Activated naive CD8-positive, alpha-beta T cell treated with anti-CD3 and anti-CD28 coated beads, Interleukin-2, amount 50 U/mL, for 16 hours (primary cell): ENCODE results near the gene IGLL1.
"Not testable (repeated sequence)": the region's sequence is repeated elsewhere in the genome, so short reads cannot be mapped to it uniquely, and the experiment has no call there.

ENCODE experiments used
- DNase-seq: peaks from one replicate; pipeline ENCODE4 v3.0.0-alpha.2; 2020; ENCODE audit warnings: low read depth, low spot score

IGLL1 gene

DNA sequence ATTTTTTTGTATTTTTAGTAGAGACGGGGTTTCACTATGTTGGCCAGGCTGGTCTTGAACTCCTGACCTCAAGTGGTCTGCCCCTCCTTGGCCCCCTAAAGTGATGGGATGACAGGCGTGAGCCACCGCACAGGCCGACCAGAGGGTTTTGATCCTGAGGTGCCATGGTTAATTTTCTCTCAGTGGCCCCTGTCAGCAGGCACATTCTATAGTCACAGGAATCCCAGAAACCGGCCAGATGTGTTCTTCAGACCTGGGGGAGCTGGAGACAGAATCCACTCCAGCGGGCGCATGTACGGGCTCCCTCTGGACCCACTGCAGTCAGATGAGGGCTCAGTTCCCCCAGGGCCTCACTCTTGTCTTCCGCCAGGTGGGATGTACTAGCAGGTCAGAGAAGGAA is 17.0 kb downstream of the IGLL1 start:
- no peak for DNase-seq

DNA sequence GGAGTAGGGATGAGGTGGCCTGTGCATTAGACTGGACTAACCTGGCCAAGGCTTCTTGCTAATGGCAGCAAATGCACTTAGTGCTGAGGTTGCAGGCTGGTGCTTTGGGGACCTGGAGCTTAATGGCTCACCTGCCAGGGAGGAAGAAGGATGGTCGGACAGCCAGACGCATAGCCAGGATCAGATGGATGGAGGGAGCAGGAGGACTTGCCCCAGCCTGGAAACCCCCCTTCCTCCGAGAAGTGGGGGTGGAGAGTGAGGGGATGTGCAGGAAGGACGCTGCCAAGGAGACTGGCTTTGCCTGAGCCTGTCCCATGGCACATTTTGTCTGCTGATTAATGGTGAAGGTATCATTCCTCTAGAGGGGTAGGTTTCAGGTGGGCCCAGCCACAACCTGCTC is 17.9 kb downstream of the IGLL1 start:
- DNase-seq, result no peak

DNA sequence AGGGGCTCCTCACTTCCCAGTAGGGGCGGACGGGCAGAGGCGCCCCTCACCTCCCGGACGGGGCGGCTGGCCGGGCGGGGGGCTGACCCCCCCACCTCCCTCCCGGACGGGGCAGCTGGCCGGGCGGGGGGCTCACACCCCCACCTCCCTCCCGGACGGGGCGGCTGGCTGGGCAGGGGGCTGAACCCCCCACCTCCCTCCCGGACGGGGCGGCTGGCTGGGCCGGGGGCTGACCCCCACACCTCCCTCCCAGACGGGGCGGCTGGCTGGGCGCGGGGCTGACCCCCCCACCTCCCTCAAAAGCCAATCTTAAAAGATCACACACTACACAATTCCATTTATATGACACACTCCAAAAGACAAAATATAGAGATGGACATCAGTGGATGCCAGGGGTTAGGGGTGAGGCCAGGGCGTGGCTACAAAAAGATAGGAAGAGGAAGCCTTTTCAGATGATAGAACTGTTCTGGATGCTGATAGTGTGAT is 19.0 kb downstream of the IGLL1 start:
- DNase-seq, result not testable (repeated sequence)

DNA sequence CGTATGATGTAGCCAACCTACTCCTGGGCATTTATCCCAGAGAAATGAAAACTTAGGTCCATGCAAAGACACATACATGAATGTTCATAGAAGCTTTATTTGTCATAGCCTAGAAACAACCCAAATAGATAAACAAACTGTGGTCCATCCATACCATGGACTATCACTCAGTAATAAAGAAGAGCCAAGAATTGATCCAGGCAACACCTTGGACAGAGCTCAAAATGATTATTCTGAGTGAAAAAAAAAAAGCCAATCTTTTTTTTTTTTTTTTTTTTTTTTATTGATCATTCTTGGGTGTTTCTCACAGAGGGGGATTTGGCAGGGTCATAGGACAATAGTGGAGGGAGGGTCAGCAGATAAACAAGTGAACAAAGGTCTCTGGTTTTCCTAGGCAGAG is 19.9 kb downstream of the IGLL1 start:
- DNase-seq, result not testable (repeated sequence)

DNA sequence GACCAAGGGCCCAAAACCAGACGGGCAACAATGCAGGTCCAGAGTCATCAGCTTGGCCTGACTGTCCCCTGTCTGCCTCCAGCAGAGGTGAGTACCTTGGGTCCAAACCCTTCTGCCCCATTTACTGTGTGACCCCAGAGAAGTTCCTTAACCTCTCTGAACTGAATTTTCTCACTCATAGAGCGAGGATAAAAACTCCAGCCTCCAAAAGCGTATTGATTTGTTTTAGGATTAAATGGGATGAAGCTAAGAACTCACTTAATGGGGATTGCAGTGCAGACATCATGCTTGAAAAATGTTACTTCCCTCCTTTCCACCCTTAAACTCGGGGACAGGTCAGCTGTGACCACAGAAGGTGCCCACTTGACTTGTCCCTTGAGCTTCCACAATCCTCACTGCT is 22.6 kb downstream of the IGLL1 start:
- DNase-seq, result no peak

DNA sequence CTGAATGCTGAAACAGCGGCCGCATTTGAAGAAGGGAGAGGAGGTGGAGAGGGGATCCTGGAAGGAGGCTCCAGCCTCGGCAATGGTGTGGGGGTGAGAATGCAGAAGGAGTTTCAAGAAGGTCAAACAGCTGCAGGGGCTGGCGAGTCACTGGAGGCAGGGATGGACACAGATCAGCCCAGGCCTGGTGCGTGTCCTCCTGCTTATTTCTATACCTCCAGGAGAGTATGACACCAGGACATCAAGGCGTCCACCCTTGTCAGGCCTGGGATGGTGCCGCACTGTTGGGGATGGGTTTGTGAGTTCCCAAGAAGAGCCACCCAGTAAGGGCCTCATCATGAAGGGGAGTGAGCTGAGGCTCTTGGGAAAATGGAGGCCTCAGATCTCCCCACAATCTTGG is 23.1 kb downstream of the IGLL1 start:
- DNase-seq, result no peak

DNA sequence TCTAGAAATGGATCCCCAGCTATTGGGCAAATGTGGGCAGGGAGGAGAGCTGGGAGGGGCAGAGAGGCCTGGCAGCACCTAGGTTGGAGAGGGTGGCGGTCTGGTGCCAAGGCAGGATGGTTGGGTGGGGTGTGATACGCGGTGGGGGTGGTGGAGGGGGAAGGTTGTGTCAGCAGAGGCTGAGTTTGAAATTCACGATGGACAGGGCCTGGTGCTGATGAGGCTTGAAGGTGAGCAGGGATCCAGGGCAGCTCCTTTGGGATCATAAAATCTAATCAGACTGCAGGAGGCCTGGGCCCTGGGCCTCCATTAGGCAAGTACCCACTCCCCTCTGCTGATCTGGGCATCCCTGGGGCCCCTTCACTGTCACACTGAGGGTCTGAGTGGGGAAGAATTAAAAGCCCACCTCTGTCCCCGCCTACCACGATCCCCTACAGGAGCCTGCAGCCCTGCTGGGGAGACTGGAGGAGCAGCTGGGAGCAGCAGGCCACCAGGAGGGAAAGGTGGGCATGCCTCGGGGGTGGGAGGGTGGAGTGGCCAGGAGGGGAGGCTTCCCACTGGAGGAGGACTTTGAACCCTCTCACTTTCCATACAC is 24.0 kb downstream of the IGLL1 start:
- no peak for DNase-seq

DNA sequence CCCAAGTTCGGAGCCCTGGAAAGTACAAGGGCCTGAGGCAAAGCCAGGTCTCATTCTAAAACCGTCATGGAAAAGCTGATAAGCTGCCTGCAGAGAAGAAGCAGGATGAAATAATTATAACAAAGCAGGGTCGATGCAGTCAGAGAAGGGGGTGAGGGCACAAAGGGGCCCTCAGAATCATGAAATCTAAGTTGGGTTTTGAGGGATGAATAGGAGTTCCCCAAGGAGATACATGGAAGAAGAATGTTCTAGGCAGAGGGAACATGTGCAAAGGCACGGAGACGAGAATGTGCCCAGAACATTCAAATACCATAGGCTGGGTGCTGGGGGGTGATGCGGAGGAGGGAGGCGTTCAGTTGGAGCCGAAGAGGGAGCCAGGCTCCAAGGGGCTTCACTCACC is 25.0 kb downstream of the IGLL1 start:
- no peak for DNase-seq

DNA sequence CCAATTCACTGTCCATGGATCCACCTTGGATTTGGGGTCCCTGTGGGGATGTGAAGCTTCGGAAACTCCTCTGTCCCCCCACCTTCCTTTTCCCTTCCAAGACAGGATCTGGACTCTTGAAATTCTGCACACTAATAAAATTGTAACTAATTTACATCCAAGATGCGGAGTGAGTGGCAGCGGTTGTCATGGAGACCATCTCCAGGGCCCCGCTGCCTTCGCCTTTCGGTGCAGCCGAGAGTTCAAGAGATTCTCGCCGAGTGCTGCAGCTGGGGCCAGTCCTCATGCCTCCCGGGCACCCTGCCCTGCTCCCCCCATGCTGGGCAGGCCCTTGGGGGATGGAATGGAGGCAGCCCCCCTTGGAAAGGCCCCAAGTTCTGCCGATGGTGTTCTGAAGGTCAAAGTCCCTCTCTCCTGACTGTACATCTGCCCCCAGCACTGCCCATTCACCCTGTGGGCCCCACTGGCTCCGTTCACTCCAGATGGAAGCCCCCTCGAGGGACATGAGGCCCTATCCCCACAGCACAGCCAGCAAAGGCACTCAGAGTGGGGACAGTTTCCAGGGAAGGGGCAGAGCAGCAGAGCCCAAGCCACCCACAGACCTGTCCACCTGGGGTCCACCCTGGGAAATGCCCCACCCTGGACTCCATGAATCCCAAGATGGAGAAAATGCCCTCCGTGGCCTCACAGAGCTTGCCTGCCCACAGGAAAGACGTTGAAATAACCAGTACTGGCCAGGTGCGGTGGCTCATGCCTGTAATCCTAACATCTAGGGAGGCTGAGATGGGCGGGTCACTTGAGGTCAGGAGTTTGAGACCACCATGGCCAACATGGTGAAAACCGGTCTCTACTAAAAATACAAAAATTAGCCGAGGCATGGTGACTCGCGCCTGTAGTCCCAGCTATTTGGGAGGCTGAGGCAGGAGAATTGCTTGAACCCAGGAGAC is 25.9 kb downstream of the IGLL1 start:
- DNase-seq, result no peak

DNA sequence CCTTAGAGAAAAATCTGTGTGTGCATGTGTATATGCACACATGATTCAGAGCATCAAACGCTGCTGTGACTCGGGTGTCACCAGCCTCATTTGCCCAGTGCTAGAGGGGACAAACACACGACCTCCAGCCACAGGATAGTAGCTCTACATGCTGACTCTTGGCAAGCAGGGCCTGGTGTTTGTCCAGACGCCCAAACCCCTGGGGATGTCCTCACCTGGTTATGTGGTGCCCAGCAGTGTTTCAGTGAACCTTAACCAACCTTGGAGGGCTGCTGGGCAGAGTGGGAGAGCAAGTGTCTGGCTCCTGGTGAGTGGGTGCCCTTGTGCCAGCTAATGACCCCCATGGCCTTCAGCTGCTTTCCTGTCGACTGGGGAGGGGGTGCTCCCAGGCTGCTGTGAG is 26.7 kb downstream of the IGLL1 start:
- DNase-seq, result no peak

DNA sequence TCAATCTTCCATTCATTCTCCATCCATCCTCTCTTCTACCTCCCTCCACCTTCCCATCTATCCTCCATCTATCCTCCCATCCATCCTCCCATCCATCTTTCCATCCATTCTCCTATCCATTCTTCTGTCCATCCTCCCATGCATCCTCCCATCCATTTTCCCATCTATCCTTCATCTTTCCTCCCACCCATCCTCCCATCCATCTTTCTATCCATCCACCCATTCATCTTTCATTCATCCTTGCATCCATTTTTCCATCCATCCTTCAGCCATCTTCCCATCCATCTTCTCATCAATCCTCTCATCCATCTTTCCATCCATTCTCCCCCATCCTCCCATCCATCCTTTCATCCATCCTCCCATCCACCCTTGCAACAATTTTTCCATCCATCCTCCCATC is 27.5 kb downstream of the IGLL1 start:
- no peak for DNase-seq

DNA sequence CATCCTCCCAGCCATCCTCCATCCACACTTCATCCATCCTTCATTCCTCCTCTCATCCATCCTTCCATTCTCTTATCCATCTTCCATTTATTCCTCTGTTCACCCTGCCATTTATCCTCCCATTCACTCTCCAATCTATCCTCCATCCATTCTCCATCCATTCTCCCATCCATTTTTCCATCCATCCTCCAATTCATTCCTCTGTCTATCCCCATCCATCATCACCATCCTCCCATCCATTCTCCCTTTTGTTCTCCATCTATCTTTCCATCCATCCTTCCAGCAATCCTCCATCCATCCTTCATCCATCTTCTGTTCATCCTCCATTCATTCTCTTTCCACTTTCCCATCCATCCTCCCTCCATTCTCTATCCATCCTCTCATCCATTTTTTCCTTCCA is 28.7 kb downstream of the IGLL1 start:
- no peak for DNase-seq

DNA sequence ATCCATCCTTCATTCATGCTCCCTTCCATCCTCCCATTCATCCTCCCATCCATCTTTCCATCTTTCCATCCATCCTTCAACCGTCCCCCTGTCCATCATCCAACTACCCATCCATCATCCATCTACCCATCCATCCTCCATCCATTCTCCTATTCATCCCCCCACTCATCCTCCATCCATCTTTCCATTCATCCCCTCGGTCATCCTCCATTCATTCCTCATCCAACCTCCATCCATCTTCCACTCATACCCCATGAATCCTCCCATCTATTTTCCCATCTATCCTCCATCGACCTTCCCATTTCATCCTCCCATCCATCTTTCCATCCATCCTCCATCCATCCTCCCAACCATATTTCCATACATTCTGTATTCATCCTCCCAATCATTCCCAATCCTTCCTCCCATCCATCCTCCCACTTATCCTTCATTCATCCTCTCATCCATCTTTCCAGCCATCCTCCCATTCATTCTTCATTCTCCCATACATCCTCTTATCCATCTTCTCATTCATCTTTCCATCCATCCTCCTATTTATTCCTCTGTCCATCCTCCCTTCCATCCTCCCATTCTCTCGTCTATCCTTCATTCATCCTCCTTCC is 29.9 kb downstream of the IGLL1 start:
- no peak for DNase-seq

DNA sequence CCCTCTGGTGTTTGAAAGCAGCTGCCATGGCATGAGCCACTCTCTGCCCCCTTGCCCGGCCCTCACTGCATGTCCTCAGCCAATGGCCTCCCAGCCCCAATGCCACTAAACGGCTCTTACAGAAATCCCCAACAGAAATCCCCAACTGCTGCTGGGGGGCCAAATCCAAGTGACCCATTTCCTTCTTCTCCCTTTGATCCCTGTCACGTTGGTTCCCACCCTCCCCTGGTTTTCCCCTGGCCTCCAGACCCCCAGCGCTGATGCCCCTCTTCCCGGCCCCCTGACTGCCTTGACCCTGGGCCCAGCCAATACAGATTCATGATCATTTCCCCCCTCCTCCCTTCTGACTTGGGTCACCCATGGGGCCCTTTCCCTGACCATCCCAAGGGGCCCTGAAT is 30.9 kb downstream of the IGLL1 start:
- no peak for DNase-seq

DNA sequence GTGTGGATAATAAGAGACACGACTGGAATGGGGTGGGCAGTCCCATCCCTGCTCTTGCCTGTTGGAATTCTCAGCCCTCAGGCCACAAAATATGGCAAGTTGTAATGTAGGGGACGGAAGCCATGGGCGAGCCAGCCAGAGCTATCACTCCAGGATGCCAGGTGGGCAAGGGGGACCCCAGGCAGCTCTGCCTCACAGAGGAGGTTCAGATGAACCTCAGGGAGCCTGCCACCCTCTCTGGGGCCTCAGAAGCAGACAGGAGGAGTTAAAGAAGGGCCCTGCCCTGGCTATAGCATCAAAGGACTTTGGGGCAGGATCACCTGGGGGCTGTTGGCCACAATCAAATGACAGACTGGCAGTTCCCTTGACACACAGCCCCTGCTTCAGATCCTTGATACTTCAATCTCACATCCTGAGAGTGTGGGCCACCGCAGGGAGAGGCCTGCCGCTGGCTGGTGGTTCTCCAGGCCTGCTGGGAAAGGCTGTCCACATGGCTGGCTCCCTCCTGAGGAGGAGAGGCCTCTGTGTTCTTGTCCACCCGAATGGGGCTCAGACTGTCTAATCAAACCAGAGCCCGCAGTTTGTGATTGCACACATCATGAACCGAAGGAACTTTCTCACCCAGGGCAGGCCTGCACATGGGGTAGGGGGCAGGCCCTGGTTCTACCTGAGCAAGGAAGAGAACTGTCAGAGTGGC is 31.4 kb downstream of the IGLL1 start:
- no peak for DNase-seq

DNA sequence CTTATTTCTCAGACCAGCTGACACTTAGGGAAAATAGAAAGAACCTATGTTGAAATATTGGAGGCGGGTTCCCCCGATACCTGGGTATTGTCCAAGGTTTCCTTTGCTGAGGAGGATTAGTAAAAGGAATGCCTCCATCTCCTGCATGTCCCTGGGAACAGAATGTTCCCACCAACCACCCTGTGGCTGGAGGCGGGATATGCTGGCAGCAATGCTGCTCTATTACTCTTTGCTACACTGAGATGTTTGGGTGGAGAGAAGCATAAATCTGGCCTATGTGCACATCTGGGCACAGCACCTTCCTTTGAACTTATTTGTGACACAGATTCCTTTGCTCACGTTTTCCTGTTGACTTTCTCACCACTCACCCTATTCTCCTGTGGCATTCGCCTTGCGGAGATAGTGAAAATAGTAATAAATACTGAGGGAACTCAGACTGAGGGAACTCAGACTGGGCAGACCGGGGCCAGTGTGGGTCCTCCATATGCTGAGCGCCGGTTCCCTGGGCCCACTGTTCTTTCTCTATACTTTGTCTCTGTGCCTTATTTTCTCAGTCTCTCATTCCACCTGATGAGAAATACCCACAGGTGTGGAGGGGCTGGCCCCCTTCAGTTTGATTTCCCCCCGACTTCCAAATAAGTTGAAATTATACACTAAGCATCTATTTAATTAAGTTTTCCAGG is 32.1 kb downstream of the IGLL1 start:
- DNase-seq, result no peak

DNA sequence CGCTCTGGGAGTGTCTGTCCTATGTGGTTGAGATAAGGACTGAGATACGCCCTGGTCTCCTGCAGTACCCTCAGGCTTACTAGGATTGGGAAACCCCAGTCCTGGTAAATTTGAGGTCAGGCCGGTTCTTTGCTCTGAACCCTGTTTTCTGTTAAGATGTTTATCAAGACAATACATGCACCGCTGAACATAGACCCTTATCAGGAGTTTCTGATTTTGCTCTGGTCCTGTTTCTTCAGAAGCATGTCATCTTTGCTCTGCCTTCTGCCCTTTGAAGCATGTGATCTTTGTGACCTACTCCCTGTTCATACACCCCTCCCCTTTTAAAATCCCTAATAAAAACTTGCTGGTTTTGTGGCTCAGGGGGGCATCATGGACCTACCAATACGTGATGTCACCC is 32.7 kb downstream of the IGLL1 start:
- not testable (repeated sequence) for DNase-seq

DNA sequence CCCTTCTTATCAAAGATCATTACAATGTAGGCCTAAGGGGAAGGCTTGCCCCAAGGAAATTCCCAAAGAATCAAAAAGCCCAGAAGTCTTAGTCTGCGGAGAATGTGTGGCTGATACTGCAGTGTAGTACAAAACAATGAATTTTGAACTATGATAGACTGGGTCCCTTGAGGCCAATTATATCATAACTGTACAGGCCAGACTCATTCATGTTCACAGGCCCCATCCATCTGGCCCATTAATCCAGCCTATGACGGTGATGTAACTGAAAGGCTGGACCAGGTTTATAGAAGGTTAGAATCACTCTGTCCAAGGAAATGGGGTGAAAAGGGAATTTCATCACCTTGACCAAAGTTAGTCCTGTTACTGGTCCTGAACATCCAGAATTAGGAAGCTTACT is 35.2 kb downstream of the IGLL1 start:
- no peak for DNase-seq

DNA sequence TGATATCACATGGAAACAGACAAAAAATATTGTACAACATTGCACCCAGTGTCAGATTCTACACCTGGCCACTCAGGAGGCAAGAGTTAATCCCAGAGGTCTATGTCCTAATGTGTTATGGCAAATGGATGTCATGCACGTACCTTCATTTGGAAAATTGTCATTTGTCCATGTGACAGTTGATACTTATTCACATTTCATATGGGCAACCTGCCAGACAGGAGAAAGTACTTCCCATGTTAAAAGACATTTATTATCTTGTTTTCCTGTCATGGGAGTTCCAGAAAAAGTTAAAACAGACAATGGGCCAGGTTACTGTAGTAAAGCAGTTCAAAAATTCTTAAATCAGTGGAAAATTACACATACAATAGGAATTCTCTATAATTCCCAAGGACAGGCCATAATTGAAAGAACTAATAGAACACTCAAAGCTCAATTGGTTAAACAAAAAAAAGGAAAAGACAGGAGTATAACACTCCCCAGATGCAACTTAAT is 36.5 kb downstream of the IGLL1 start:
- DNase-seq, result not testable (repeated sequence)

DNA sequence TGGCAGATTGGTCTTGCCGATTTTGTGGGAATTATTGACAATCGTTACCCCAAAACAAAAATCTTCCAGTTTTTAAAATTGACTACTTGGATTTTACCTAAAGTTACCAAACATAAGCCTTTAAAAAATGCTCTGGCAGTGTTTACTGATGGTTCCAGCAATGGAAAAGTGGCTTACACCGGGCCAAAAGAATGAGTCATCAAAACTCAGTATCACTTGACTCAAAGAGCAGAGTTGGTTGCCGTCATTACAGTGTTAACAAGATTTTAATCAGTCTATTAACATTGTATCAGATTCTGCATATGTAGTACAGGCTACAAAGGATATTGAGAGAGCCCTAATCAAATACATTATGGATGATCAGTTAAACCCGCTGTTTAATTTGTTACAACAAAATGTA is 37.2 kb downstream of the IGLL1 start:
- DNase-seq, result no peak

DNA sequence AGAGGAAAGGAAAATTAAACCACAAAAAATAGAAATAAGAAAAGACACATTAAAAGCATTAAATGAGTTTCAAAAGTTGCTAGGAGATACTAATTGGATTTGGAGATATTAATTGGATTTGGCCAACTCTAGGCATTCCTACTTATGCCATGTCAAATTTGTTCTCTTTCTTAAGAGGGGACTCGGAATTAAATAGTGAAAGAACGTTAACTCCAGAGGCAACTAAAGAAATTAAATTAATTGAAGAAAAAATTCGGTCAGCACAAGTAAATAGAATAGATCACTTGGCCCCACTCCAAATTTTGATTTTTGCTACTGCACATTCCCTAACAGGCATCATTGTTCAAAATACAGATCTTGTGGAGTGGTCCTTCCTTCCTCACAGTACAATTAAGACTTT is 37.7 kb downstream of the IGLL1 start:
- DNase-seq, result not testable (repeated sequence)
